ENCODE results near the gene FTO. TPM values are rescaled to one million over a fixed set of nuclear protein-coding genes. Genes with fewer than 3 reads are reported as not detected.

Gene FTO
- total RNA-seq, 1 donor from 2014 or later, result 98.6 TPM

- Histone ChIP-seq H3K4me1 (no peaks in the 10 kb centered on the region), H3K27ac (no peak overlapping the region), H3K27me3 (ENCODE audit: low read depth) (no peaks in the 10 kb centered on the region), H3K36me3 (no peaks in the 10 kb centered on the region), H3K9me3 (no peaks in the 10 kb centered on the region), H3K4me3 (no peak overlapping the region)
- intact Hi-C loops (cut with DNase I), result no loop called here
- ATAC-seq (no peak), DNase-seq (no peak)
- TF ChIP-seq CTCF (IDR thresholded peaks at IDR 0.05), result no peak
These were observed 337.0 kb downstream of the FTO start for GRCh38 chr16:54040975-54041374.

DNA sequence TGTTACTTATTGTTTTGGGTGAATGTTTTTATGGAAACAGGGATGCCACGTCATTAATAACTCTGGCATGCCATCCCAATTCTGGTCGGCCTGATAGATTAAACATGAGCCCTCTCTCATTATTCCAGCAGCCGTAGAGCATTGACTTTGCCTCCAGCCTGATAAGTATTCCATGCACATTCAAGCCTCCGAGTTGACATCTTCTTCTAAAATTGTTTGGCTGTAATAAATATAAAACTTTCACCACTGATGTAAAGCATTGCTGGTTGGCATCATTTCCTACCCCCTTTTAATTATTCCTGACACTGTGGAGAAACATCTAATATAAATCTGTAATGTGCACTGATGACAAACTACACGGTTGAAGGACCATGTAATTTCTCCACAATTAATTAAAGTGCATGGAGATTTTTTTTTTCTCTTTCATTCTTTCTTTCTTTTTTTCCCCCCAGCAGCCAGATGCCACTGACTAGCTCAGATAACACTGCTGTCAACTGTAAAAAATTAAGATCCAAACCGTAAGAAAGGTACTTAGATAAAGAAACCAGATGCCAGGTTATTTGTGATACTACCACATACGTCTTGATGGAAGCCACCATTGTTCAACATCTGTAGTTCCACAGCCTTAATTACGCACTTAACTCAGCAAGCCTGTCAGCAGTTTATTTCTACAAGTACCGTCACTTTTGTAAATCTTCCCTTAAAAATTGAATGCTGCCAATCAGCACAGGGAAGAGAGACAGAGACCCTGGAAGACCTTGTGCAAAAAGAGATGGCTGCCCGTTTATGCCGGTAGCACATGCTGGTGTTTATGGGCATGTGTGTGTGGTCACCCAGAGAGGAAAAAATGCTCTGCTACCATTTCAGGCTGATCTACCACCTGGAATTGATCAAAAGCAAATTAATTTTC lies 344.9 kb downstream of the FTO start:
- Histone ChIP-seq H3K36me3 (no peaks in the 10 kb centered on the region), H3K4me3 (no peak overlapping the region), H3K9me3 (no peaks in the 10 kb centered on the region), H3K27ac (no peak overlapping the region), H3K4me1 (no peaks in the 10 kb centered on the region), H3K27me3 (ENCODE audit: low read depth) (no peaks in the 10 kb centered on the region)
- intact Hi-C loops (cut with DNase I), result no loop called here
- DNase-seq (no peak), ATAC-seq (no peak)
- TF ChIP-seq CTCF (IDR thresholded peaks at IDR 0.05), result no peak

GRCh38 chr16:54049591-54050458 lies 345.9 kb downstream of the FTO start:
- Histone ChIP-seq H3K4me3 (no peak overlapping the region), H3K36me3 (no peaks in the 10 kb centered on the region), H3K27me3 (ENCODE audit: low read depth) (no peaks in the 10 kb centered on the region), H3K27ac (no peak overlapping the region), H3K4me1 (no peaks in the 10 kb centered on the region), H3K9me3 (no peaks in the 10 kb centered on the region)
- no peak for TF ChIP-seq CTCF (IDR thresholded peaks at IDR 0.05)
- DNase-seq, result no peak
- no peak for ATAC-seq
- intact Hi-C loops (cut with DNase I), result no loop called here

- Histone ChIP-seq H3K9me3 (no peaks in the 10 kb centered on the region), H3K4me3 (no peak overlapping the region), H3K27me3 (ENCODE audit: low read depth) (no peaks in the 10 kb centered on the region), H3K36me3 (no peaks in the 10 kb centered on the region), H3K27ac (no peak overlapping the region), H3K4me1 (no peaks in the 10 kb centered on the region)
- DNase-seq (no peak), ATAC-seq (no peak)
- intact Hi-C loops (cut with DNase I), result no loop called here
- no peak for TF ChIP-seq CTCF (IDR thresholded peaks at IDR 0.05)
These were observed 346.7 kb downstream of the FTO start for GRCh38 chr16:54050459-54051210.

GRCh38 chr16:54051821-54052220 lies 347.9 kb downstream of the FTO start:
- H3K27ac ChIP-seq, result no peak overlapping the region
- DNase-seq, result no peak
- H3K27me3 ChIP-seq (ENCODE audit: low read depth), result no peaks in the 10 kb centered on the region
- H3K4me1 ChIP-seq, result no peaks in the 10 kb centered on the region
- no peaks in the 10 kb centered on the region for H3K36me3 ChIP-seq
- no peaks in the 10 kb centered on the region for H3K9me3 ChIP-seq
- ATAC-seq, result no peak
- TF ChIP-seq CTCF (IDR thresholded peaks at IDR 0.05), result no peak
- H3K4me3 ChIP-seq, result no peak overlapping the region
- intact Hi-C loops (cut with DNase I), result no loop called here

All from lower lobe of right lung (tissue), 2 donors.